ENCODE data around the gene GRIN3B.
A peak's percentile ranks its signal among the peaks of the same experiment; 100 is the strongest.

GRCh38 chr19:984165-984967 is 15.9 kb upstream of the GRIN3B start, which contains the start of gene WDR18:
- TF ChIP-seq, protein P1, sequence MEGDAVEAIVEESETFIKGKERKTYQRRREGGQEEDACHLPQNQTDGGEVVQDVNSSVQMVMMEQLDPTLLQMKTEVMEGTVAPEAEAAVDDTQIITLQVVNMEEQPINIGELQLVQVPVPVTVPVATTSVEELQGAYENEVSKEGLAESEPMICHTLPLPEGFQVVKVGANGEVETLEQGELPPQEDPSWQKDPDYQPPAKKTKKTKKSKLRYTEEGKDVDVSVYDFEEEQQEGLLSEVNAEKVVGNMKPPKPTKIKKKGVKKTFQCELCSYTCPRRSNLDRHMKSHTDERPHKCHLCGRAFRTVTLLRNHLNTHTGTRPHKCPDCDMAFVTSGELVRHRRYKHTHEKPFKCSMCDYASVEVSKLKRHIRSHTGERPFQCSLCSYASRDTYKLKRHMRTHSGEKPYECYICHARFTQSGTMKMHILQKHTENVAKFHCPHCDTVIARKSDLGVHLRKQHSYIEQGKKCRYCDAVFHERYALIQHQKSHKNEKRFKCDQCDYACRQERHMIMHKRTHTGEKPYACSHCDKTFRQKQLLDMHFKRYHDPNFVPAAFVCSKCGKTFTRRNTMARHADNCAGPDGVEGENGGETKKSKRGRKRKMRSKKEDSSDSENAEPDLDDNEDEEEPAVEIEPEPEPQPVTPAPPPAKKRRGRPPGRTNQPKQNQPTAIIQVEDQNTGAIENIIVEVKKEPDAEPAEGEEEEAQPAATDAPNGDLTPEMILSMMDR (tag by site-specific recombination; IDR thresholded peaks at IDR 0.05): peak; percentile 90
- peak; percentile 100 for TF ChIP-seq YY1 (tag by site-specific recombination; IDR thresholded peaks at IDR 0.05)
- peak; percentile 81 for TF ChIP-seq GLIS1 (tag by site-specific recombination; IDR thresholded peaks at IDR 0.05)
- peak; percentile 76 for TF ChIP-seq GLIS2 (tag by site-specific recombination; IDR thresholded peaks at IDR 0.05)
- TF ChIP-seq ZNF571 (tag by site-specific recombination; IDR thresholded peaks at IDR 0.05): no peak
